ENCODE measurements around the gene PPP1R17.

GRCh38 chr7:31647511-31647910 lies 39.5 kb upstream of the PPP1R17 start:
- TF ChIP-seq GATA3 (IDR thresholded peaks at IDR 0.05; ENCODE audit: low read depth, low read length) (no peak), GATA2 (IDR thresholded peaks at IDR 0.05; ENCODE audit: low read depth, low read length) (no peak)

Measured in SH-SY5Y (cell line).